Measurements from ENCODE around the gene SULF2. TPM values are rescaled to one million over a fixed set of nuclear protein-coding genes. Genes with fewer than 3 reads are reported as not detected.
"Not testable (repeated sequence)": the region's sequence is repeated elsewhere in the genome, so short reads cannot be mapped to it uniquely, and the experiment has no call there.

SULF2 gene
- total RNA-seq, 1 experiment from 2014 or later = 66.1 TPM

- CTCF ChIA-PET = no interaction called here
- no peak overlapping the region for H3K27ac Mint-ChIP-seq (ENCODE audit: unreplicated experiment)
Observed at GRCh38 chr20:47810116-47810677, 24.9 kb upstream of the SULF2 start.

GRCh38 chr20:47809161-47809960 lies 24.1 kb upstream of the SULF2 start:
- Mint-ChIP-seq H3K4me3 (ENCODE audit: unreplicated experiment) (peak overlapping the region; percentile 5), H3K27me3 (ENCODE audit: insufficient read depth, unreplicated experiment) (peaks cover 22% of the 10 kb centered on the region), H3K9me3 (ENCODE audit: unreplicated experiment) (peaks cover 10% of the 10 kb centered on the region), H3K27ac (ENCODE audit: unreplicated experiment) (peak overlapping the region; percentile 37), H3K36me3 (ENCODE audit: insufficient read depth, unreplicated experiment) (no peaks in the 10 kb centered on the region), H3K4me1 (ENCODE audit: low read depth, unreplicated experiment) (no peaks in the 10 kb centered on the region)
- no peaks in the 10 kb centered on the region for H3K36me3 ChIP-seq (ENCODE audit: control insufficient read depth, insufficient read depth, low read length)
- no peak for TF ChIP-seq CTCF (IDR thresholded peaks at IDR 0.05; ENCODE audit: insufficient read depth in 1 of 2, low read depth in 1 of 2, low read length in 1 of 2, severe bottlenecking in 1 of 2, unreplicated experiment in 1 of 2)
- peak; percentile 35 to 85 for DNase-seq
- no TSS peak for BruUV-seq (replicated peaks)
- peaks cover 13% of the 10 kb centered on the region for H3K4me1 ChIP-seq
- H3K4me3 ChIP-seq (ENCODE audit: low read depth, low read length) = no peak overlapping the region
- H3K27me3 ChIP-seq (replicated peaks; ENCODE audit: control insufficient read depth, insufficient read depth, low read length) = no peaks in the 10 kb centered on the region; the same call in 1 of the 2 replicates
- intact Hi-C loops (cut with micrococcal nuclease; ENCODE audit: unreplicated experiment) = no loop called here
- no peaks in the 10 kb centered on the region for H3K9me3 ChIP-seq
- ChIA-PET POLR2A (no interaction called here), CTCF (interaction anchor here (0.7 kb wide), 1 partner anchor 23 kb away, joined by 6 read pairs; no protein-coding TSS in a partner anchor)

More at GRCh38 chr20:47810116-47810677, 24.9 kb upstream of the SULF2 start:
- Histone ChIP-seq H3K4me1 (peaks cover 13% of the 10 kb centered on the region), H3K4me3 (ENCODE audit: low read depth, low read length) (no peak overlapping the region), H3K27me3 (replicated peaks; ENCODE audit: control insufficient read depth, insufficient read depth, low read length) (peaks cover under 1% of the 10 kb centered on the region; the same call in 1 of the 2 replicates), H3K9me3 (no peaks in the 10 kb centered on the region), H3K36me3 (ENCODE audit: control insufficient read depth, insufficient read depth, low read length) (no peaks in the 10 kb centered on the region)
- Mint-ChIP-seq H3K36me3 (ENCODE audit: insufficient read depth, unreplicated experiment) (no peaks in the 10 kb centered on the region), H3K27me3 (ENCODE audit: insufficient read depth, unreplicated experiment) (peaks cover 27% of the 10 kb centered on the region), H3K4me3 (ENCODE audit: unreplicated experiment) (no peak overlapping the region), H3K4me1 (ENCODE audit: low read depth, unreplicated experiment) (no peaks in the 10 kb centered on the region), H3K9me3 (ENCODE audit: unreplicated experiment) (peaks cover 11% of the 10 kb centered on the region)
- TF ChIP-seq CTCF (IDR thresholded peaks at IDR 0.05; ENCODE audit: insufficient read depth in 1 of 2, low read depth in 1 of 2, low read length in 1 of 2, severe bottlenecking in 1 of 2, unreplicated experiment in 1 of 2) = no peak
- intact Hi-C loops (cut with micrococcal nuclease; ENCODE audit: unreplicated experiment) = no loop called here
- no peak for DNase-seq
- BruUV-seq (replicated peaks) = no TSS peak
- POLR2A ChIA-PET = no interaction called here

- H3K27ac Mint-ChIP-seq (ENCODE audit: unreplicated experiment) = no peak overlapping the region
- ChIA-PET POLR2A (no interaction called here), CTCF (interaction anchor here (0.8 to 1.3 kb wide), 4 partner anchors 19 to 815 kb away, joined by 3 to 5 read pairs (median 4); no protein-coding TSS in a partner anchor)
- no peaks in the 10 kb centered on the region for H3K27me3 ChIP-seq (replicated peaks; ENCODE audit: control insufficient read depth, insufficient read depth, low read length)
- TF ChIP-seq CTCF (IDR thresholded peaks at IDR 0.05; ENCODE audit: insufficient read depth in 1 of 2, low read depth in 1 of 2, low read length in 1 of 2, severe bottlenecking in 1 of 2, unreplicated experiment in 1 of 2) = no peak
- peaks cover 13% of the 10 kb centered on the region for H3K4me1 ChIP-seq
- no TSS peak for BruUV-seq (replicated peaks)
- no peak overlapping the region for H3K4me3 ChIP-seq (ENCODE audit: low read depth, low read length)
- H3K4me3 Mint-ChIP-seq (ENCODE audit: unreplicated experiment) = no peak overlapping the region
- H3K9me3 ChIP-seq = no peaks in the 10 kb centered on the region
- no peaks in the 10 kb centered on the region for H3K36me3 ChIP-seq (ENCODE audit: control insufficient read depth, insufficient read depth, low read length)
- no peaks in the 10 kb centered on the region for H3K36me3 Mint-ChIP-seq (ENCODE audit: insufficient read depth, unreplicated experiment)
- peak in 1 of 2 experiments; percentile 34 for DNase-seq
- intact Hi-C loops (cut with micrococcal nuclease; ENCODE audit: unreplicated experiment) = no loop called here
- no peaks in the 10 kb centered on the region for H3K9me3 Mint-ChIP-seq (ENCODE audit: unreplicated experiment)
- no peaks in the 10 kb centered on the region for H3K4me1 Mint-ChIP-seq (ENCODE audit: low read depth, unreplicated experiment)
- peaks cover 6% of the 10 kb centered on the region for H3K27me3 Mint-ChIP-seq (ENCODE audit: insufficient read depth, unreplicated experiment)
Observed at GRCh38 chr20:47805951-47806350, 20.7 kb upstream of the SULF2 start.

GRCh38 chr20:47804972-47805371 lies 19.7 kb upstream of the SULF2 start:
- H3K27ac Mint-ChIP-seq (ENCODE audit: unreplicated experiment); H3K36me3 Mint-ChIP-seq (ENCODE audit: insufficient read depth, unreplicated experiment); intact Hi-C loops (cut with micrococcal nuclease; ENCODE audit: unreplicated experiment); H3K9me3 ChIP-seq; H3K4me3 Mint-ChIP-seq (ENCODE audit: unreplicated experiment); BruUV-seq (replicated peaks); POLR2A ChIA-PET; H3K27me3 ChIP-seq (replicated peaks; ENCODE audit: control insufficient read depth, insufficient read depth, low read length); H3K27me3 Mint-ChIP-seq (ENCODE audit: insufficient read depth, unreplicated experiment); H3K4me1 ChIP-seq; H3K9me3 Mint-ChIP-seq (ENCODE audit: unreplicated experiment); DNase-seq; CTCF ChIA-PET; H3K4me1 Mint-ChIP-seq (ENCODE audit: low read depth, unreplicated experiment); H3K4me3 ChIP-seq (ENCODE audit: low read depth, low read length); H3K36me3 ChIP-seq (ENCODE audit: control insufficient read depth, insufficient read depth, low read length): not testable (repeated sequence)

Measured in Caco-2 (cell line).